Fibroblast of skin of left quadriceps (primary cell): ENCODE data around the gene STK32B.

ENCODE experiments used
- DNase-seq, 2 experiments: peaks; one replicate each; pipeline ENCODE4 v3.0.0-alpha.2; 2013; ENCODE audit warnings: low read depth in 2 of 2

Gene STK32B

DNA sequence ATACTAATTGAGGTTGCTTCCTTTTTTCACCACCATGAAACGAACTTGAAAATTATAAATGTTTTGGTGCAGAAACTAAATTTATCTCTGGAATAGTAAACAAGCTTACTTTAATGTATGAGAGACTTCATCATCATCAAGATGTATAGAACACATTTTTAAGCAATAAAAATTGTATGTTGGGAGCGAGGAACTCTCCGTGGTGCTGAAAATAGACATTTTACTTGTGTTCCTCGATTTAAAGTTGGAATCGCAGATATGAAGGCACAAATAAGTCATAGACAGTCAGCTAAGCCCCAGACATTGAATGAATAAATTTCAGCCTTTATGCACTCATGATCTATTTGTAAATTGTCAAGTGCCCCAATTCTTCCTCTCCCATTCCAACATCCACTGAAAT lies 310.7 kb downstream of the STK32B start:
- DNase-seq = no peak

- DNase-seq = no peak
Observed at GRCh38 chr4:5364406-5364805, 313.1 kb downstream of the STK32B start.

DNA sequence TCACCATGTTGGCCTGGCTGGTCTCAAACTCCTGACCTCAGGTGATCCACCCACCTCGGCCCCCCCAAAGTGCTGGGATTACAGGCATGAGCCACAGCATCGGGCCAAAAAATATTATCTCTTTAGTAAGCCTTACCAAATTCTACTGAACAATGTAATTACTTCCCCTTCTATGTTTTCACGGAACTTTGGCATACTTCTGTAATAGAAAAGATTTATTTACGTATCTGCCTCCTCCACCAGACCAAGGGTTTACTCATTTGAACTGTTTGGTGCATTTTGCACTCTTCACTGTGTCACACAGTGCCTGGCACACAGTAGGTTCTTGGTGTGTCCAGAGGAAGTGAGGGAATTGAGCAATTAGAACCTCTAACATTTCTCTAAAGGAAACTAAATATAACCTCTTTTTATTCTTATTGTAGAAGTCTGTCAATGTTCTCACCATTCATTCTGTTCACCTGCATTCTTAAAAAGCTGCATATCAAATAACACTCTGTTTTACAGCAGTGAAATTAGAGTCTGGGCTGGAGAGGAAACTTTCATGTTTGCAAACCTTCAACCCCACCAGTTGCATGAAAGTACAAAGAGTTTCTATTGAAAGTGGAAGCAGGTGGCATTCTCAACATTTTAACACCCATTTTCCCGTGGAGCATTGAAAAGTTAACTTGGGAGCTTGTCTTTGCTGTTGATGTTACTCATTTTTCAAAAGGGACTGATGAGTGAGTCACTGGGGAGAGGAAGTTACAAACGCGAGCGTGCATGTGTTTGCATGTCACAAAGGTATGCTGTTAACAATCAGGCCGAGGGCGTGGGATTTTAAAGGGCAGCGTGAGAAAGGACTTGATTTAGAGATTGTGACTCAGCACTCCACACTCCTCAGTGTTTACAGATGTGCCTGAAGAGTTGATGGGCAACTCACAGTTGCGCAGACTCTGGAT lies 314.1 kb downstream of the STK32B start:
- peak; percentile 87 to 89 for DNase-seq

DNA sequence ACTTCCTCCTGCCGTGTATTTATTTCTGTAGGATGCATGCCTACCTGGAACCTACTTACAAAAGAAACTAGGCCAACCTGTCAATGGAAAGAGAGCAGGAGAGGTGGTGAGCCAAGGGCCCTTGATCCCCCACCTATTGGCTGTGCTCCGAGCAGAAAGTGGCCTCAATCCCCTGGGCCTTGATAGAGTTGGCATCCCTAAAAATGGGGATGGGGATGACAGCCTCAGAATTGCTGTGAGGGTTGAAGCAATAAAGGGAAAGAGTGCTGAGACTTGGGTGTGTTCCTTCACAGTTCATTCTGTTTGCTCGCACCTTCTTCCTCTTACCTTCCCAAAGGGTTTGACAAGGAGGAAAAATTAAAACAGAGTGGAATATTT lies 314.7 kb downstream of the STK32B start:
- no peak for DNase-seq

DNA sequence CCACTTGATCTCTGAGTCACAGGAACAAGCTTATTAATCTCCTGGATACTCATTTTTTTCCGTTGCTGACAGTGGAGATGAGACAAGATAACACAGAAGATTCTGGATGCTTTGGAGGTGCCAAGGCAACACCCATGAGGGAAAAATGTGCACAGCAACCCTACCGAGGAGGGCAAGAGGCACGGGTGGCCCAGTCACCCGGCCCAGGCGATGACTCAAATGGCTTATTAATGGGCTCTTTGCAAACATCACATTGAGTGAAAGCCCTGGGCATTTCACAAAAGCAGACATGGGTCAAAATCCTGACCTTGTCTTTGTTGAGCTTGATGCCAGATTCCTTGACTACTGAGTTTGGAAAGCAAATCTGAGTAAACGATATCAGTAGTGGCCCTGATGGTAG lies 315.1 kb downstream of the STK32B start:
- no peak for DNase-seq

- DNase-seq = no peak
Observed at GRCh38 chr4:5368426-5368825, 317.1 kb downstream of the STK32B start.

DNA sequence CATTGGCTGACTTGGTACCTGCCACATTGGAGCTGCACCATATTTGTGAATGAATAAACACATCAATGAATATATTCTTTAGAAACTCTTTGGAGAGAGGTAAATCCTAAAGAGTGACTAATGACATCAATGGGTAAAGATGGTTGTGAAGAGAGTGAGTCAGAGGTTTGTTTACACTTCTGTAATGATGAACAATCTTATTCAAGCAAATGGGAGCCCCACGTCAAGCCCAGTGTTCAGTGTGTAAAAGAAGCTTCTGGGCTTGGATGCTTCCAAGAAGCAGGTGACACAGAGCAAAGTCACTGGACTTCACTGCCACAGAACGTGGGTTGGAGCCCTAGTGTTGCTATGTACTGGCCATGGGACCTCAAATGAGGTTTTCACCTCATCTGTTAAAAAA lies 319.0 kb downstream of the STK32B start:
- DNase-seq = peak in 1 of 2 experiments; percentile 29

- DNase-seq = peak; percentile 75 to 80
Observed at GRCh38 chr4:5371415-5372190, 320.3 kb downstream of the STK32B start.

DNA sequence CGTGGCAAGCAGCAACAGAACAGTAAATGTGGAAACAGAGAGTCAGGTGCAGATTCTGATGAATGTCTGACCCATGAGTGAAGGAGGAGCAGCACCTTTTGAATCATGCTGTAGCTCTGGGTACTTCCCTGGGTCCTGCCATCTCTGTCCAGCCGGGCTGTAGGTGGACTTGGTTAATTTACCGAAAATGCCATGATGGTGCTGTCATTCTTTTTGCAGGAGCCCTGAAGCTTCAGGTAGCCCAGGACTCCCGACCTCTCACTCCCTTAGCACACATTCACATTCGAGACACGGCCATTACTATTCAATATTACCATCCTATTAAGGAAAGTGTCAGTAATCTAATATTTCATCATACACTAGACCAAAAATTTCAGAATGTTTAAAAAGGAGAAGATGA lies 320.9 kb downstream of the STK32B start:
- no peak for DNase-seq

GRCh38 chr4:5373327-5373726 lies 322.0 kb downstream of the STK32B start:
- no peak for DNase-seq

GRCh38 chr4:5374592-5374991 lies 323.3 kb downstream of the STK32B start:
- no peak for DNase-seq

DNA sequence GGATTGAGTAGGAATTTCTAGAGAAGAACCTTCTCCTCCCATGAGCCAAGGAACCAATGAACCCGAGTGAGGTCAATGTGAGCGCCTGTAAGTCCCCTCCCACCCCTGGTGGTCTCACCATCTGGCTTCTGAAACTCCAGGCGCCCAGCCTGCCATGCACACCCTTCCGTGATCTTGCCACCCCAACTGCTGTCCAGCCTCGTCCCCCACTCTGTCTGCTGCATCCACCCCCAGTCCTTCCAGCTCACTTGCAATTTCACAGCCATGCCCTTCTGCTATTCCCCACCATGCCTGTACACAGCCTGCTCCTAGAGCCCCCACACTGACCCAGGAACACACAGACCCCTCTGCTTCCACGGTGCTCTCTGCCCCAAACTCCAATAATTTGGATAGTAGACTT lies 323.7 kb downstream of the STK32B start:
- no peak for DNase-seq

- no peak for DNase-seq
Observed at GRCh38 chr4:5376015-5376414, 324.7 kb downstream of the STK32B start.

- no peak for DNase-seq
Observed at GRCh38 chr4:5378002-5378401, 326.7 kb downstream of the STK32B start.

- no peak for DNase-seq
Observed at GRCh38 chr4:5379895-5380294, 328.6 kb downstream of the STK32B start.

- peak; percentile 34 for DNase-seq
Observed at GRCh38 chr4:5381961-5382441, 330.7 kb downstream of the STK32B start.

DNA sequence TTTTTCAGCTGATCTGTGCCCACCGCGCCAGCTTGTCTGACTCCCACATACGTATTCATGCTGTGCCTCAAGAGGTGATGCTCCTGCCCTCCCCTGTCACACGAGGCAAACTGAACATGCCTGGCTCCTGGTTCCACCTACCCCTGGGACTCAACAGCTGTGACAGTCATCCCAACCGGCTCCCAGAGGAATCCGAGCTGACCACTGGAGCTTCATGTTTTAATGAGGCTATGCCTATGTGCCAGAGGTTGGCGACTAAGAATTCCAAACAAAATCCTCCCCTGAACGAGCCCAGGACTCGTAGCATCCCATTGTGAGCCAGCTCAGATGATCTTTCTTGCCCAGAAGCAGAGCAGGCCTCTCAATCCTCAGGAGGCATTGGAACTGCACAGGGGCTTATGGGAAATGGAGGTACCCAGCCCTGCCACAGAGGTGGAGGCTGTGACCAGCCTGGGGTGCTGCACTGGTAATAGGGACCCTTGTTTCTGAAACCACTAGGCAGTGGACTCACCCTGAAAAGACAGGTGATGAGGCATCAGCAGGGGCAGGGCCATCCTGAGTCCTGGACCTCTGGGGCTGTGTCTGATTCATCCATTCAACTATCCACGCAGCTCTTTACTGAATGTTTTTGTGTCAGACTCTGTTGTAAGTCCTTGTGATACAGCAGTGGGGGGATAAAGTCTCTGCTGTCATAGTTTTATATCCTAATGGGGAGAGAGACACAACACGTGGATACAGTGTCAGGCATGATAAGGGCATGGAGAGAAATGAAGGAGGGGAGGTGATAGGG lies 332.1 kb downstream of the STK32B start:
- DNase-seq = no peak

GRCh38 chr4:5385741-5386311 lies 334.5 kb downstream of the STK32B start:
- DNase-seq = no peak

DNA sequence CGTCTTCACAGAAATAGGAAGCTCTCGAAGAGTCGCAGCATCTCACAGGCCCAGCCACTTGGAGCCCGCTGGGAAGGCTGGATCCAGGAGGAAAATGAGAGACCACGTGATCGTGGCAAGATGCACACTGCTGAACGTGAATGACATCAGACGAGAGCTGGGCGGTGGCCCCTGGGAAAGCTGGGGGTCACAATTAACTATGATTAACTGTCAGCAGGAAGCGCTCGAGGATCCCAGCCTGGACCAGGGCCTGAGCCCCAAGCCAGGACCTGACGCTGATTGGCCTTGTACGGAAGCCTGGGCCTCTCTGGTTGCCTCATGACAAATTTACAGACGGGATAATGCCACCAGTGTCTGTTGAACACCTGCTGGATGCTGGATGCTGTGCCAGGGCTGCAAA lies 335.6 kb downstream of the STK32B start:
- DNase-seq = no peak

DNA sequence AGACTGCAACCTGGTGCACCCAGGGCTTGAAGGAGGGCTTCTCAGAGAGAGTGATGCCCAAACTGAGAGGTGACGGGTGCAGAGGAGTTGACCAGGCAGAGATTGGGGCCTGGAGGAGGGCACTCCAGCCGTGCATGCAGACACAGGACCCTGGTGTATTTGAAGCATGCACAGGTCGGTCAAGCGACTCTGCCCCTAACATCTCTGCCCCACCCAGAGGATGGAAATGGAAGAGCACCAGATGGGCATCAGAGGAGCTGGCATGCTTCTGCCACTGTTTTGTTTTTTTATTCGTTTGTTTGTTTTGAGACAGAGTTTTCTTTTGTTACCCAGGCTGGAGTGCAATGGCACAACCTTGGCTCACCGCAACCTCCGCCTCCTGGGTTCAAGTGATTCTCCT lies 336.2 kb downstream of the STK32B start:
- no peak for DNase-seq

- no peak for DNase-seq
Observed at GRCh38 chr4:5389756-5390310, 338.6 kb downstream of the STK32B start.
